CD4-positive, alpha-beta T cell (primary cell): ENCODE data around the gene MGAM2. TPM values are rescaled to one million over a fixed set of nuclear protein-coding genes. Genes with fewer than 3 reads are reported as not detected.

Experiments
- ATAC-seq: fragments of 200-7000 bp; cut with Tn5 transposase; one replicate; pipeline ENCODE4 v1.10.0; 2022; ENCODE audit warnings: mild to moderate bottlenecking; ENCODE audit not compliant: poor library complexity
- CTCF ChIA-PET: fragments of 350-600 bp; sonication (Branson Sonifier 250); formaldehyde crosslinking; loops from one replicate; lab custom pipeline; 2021; ENCODE audit warnings: antibody characterized with exemption, inconsistent platforms; lab: Charles Lee
- POLR2A ChIA-PET: fragments of 350-600 bp; sonication (Branson Sonifier 250); formaldehyde crosslinking; loops from one replicate; lab custom pipeline; 2021; ENCODE audit warnings: antibody characterized with exemption, inconsistent platforms; lab: Charles Lee
- DNase-seq, 14 experiments: peaks; one replicate each; pipeline ENCODE4 v3.0.0-alpha.2; 2013 to 2020; ENCODE audit warnings: mixed read lengths in 2 of 14
- H3K27ac ChIP-seq, 2 donors: one replicate each; pipeline versions ENCODE4 v1.5.1 to v1.7.0; 2013; ENCODE audit warnings: low read length in 2 of 2, low read depth in 1 of 2, mild to moderate bottlenecking in 1 of 2
- H3K27me3 ChIP-seq, 2 experiments: 1 replicate in 1 of 2; 2 replicates in 1 of 2; pipeline versions ENCODE4 v1.6.1 to v1.7.0; 2013; ENCODE audit warnings: low read length in 2 of 2, control low read depth in 1 of 2, mild to moderate bottlenecking in 1 of 2, moderate library complexity in 1 of 2; ENCODE audit not compliant: insufficient read depth in 2 of 2, control insufficient read depth in 1 of 2
- H3K36me3 ChIP-seq: one replicate; pipeline ENCODE4 v1.6.1; 2013; ENCODE audit warnings: low read length, control low read depth; ENCODE audit not compliant: insufficient read depth
- H3K4me1 ChIP-seq: one replicate; pipeline ENCODE4 v1.6.1; 2013; ENCODE audit warnings: low read length, control low read depth; ENCODE audit not compliant: insufficient read depth
- H3K4me3 ChIP-seq: one replicate; pipeline ENCODE4 v1.5.1; 2013; ENCODE audit warnings: mild to moderate bottlenecking, low read length, moderate library complexity
- H3K9me3 ChIP-seq, 2 experiments: 1 replicate in 1 of 2; 2 replicates in 1 of 2; pipeline versions ENCODE4 v1.6.1 to v1.7.0; 2013; ENCODE audit warnings: low read length in 2 of 2, mild to moderate bottlenecking in 2 of 2, control low read depth in 1 of 2, moderate library complexity in 1 of 2; ENCODE audit not compliant: control insufficient read depth in 1 of 2, insufficient read depth in 1 of 2
- H3K27ac Mint-ChIP-seq: one replicate; pipeline ENCODE4 v1.8.0; 2020; ENCODE audit warnings: mixed read lengths
- H3K27me3 Mint-ChIP-seq: one replicate; pipeline ENCODE4 v1.8.0; 2021; ENCODE audit warnings: mixed read lengths
- H3K36me3 Mint-ChIP-seq: one replicate; pipeline ENCODE4 v1.8.0; 2021; ENCODE audit warnings: low read depth, mixed read lengths
- H3K4me1 Mint-ChIP-seq: one replicate; pipeline ENCODE4 v1.8.0; 2021; ENCODE audit warnings: low read depth, mixed read lengths
- H3K4me3 Mint-ChIP-seq: one replicate; pipeline ENCODE4 v1.8.0; 2020; ENCODE audit warnings: mild to moderate bottlenecking, mixed read lengths
- H3K9me3 Mint-ChIP-seq: one replicate; pipeline ENCODE4 v1.8.0; 2020; ENCODE audit warnings: mixed read lengths
- intact Hi-C, 2 experiments: fragments of 100-400 bp; cut with DNase I in 1 of 2; cut with micrococcal nuclease in 1 of 2; formaldehyde crosslinking; loops; one replicate each; pipeline versions ENCODE4 v1.15.1 to v1.9.0; 2023 to 2025; cut with DNase I, micrococcal nuclease
- polyA plus RNA-seq, 2 donors: library from polyadenylated mRNA; unstranded; fragments of 120-200 nt; gene quantifications; one replicate each; pipeline ENCODE4 v1.2.1, GENCODE V29; 2013
- total RNA-seq, 174 experiments: library from RNA in 2 of 174; stranded (reverse) in 2 of 174; gene quantifications; one replicate each; pipeline ENCODE4 v1.2.3 and lab custom pipeline; 2021 to 2026
- TF ChIP-seq, protein P1 (sequence below): fragments of 200-600 bp; IDR thresholded peaks from one replicate; pipeline ENCODE4 v1.8.0; 2022; ENCODE audit warnings: antibody characterized with exemption, mild to moderate bottlenecking

The MGAM2 gene
- not detected for total RNA-seq
- 0.01 TPM for polyA plus RNA-seq (2013, experiment 1 of 2)
- 0.01 TPM for polyA plus RNA-seq (2013, experiment 2 of 2)
- total RNA-seq (lab: John Stamatoyannopoulos, UW) = 0 to 3.7 (median 0) reads per million in 172 experiments

DNA sequence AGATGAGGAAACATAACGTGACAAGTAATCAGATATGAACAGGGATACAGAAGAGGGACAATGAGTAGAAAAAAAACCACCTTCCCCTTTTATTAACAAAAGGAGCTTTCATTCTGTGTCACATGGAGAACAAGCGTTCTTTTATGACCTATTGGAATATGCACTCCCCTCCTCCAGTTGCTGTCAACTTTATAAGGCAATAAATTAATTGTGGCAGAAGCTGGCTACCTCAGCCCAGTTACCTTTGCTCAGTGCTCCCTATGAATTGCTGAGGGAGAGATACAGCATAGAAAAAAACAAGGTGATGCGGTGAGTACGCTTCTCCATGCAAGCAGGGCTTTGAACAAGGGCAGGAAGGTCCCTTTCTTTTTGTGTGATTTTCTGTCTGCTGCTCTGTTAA is at the start of gene MGAM2:
TSS of gene MGAM2 (plus strand) at position 220 of the 400 bp plus-strand sequence. CDS start 5,156 bp downstream, outside the sequence.
- H3K27ac Mint-ChIP-seq = no peak within 1 kb of the TSS

DNA sequence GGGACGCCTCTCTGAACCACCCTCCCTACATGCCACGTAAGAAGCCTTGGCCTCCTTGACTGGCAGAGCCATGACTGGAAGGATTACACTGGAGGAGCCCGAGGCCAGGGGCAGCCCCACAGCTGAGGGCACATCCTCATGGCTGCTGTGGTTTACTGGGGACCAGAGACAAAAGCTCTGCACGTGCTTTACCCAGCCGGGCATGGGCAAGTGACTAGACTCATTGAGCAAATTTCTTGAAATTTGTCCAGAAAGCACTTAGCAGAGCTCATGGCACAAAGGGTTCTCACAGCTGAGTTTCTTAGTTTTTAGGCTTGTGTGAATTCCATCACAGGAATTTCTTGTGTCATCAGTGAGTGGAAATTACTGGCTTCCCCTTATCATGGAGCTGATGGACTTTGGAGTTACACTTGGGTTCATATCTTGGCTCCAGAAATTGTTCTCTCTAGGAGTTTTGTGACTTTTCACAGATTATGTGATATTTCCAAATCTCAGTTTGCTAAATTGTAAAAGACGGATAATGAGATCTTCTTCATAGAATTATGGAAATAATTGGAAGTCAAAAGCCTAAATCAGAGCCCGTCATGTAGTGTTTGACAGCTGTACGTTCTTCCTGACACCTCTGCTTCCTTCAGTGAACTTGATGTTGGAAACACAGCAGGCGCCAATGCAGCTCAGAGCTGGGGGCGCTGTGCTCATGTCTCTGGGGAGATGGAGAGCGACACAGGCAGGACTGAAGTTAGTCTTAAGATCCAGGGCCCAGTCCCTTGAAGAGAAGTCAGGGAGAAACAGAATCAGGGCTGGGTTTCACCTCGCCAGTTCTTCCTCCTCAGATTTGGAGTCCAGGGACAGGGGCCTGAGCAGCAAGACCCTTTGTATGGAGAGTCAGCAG is 47.7 kb upstream of the MGAM2 start:
- Mint-ChIP-seq H3K9me3 (no peaks in the 10 kb centered on the region), H3K27ac (no peak overlapping the region), H3K4me1 (no peaks in the 10 kb centered on the region), H3K27me3 (peaks cover 7% of the 10 kb centered on the region), H3K4me3 (no peak overlapping the region), H3K36me3 (no peaks in the 10 kb centered on the region)
- Histone ChIP-seq H3K4me3 (no peak overlapping the region), H3K9me3 (no peaks in the 10 kb centered on the region), H3K27ac (no peak overlapping the region), H3K4me1 (no peaks in the 10 kb centered on the region), H3K36me3 (no peaks in the 10 kb centered on the region), H3K27me3 (no peaks in the 10 kb centered on the region)
- TF ChIP-seq, protein P1, sequence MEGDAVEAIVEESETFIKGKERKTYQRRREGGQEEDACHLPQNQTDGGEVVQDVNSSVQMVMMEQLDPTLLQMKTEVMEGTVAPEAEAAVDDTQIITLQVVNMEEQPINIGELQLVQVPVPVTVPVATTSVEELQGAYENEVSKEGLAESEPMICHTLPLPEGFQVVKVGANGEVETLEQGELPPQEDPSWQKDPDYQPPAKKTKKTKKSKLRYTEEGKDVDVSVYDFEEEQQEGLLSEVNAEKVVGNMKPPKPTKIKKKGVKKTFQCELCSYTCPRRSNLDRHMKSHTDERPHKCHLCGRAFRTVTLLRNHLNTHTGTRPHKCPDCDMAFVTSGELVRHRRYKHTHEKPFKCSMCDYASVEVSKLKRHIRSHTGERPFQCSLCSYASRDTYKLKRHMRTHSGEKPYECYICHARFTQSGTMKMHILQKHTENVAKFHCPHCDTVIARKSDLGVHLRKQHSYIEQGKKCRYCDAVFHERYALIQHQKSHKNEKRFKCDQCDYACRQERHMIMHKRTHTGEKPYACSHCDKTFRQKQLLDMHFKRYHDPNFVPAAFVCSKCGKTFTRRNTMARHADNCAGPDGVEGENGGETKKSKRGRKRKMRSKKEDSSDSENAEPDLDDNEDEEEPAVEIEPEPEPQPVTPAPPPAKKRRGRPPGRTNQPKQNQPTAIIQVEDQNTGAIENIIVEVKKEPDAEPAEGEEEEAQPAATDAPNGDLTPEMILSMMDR = no peak
- ChIA-PET CTCF (no interaction called here), POLR2A (no interaction called here)
- DNase-seq (no peak), ATAC-seq (no peak)
- intact Hi-C loops = no loop called here

More for the DNA sequence above, at the start of gene MGAM2:
- Histone ChIP-seq H3K4me3 (no peak within 1 kb of the TSS), H3K27ac (no peak within 1 kb of the TSS), H3K4me1 (no peaks in the 10 kb centered on the region), H3K36me3 (no peaks in the 10 kb centered on the region), H3K9me3 (no peaks in the 10 kb centered on the region), H3K27me3 (peaks cover 0 to 2% of the 10 kb centered on the region in 2 experiments)
- ChIA-PET POLR2A (no interaction called here), CTCF (no interaction called here)
- no peak for DNase-seq
- Mint-ChIP-seq H3K4me3 (no peak within 1 kb of the TSS), H3K4me1 (no peaks in the 10 kb centered on the region), H3K27me3 (peaks cover 8% of the 10 kb centered on the region), H3K36me3 (no peaks in the 10 kb centered on the region), H3K9me3 (no peaks in the 10 kb centered on the region)
- intact Hi-C loops = no loop called here
- ATAC-seq = no peak
- TF ChIP-seq, protein P1 = no peak

DNA sequence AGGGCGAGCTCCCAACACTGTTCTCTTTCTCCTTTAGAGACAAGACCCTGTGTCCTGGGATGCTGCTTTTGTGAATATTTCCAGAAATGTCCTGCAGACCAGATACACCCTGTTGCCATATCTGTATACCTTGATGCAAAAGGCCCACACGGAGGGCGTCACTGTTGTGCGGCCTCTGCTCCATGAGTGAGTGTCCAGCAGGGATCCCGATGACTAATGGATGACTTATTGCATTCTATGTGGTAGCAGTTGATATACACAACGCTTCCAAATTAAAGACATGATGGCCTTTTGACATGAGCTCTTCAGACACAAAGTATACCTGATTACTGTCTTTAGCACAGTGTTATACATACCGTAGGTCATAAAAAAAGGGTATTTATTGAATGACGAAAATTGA is 45.0 kb upstream of the MGAM2 start:
- TF ChIP-seq, protein P1 = no peak
- intact Hi-C loops = no loop called here
- H3K27ac Mint-ChIP-seq = no peak overlapping the region

More for the DNA sequence above, 45.0 kb upstream of the MGAM2 start:
- H3K4me1 ChIP-seq = no peaks in the 10 kb centered on the region
- DNase-seq = no peak
- Mint-ChIP-seq H3K4me1 (no peaks in the 10 kb centered on the region), H3K36me3 (no peaks in the 10 kb centered on the region), H3K27me3 (peaks cover 4% of the 10 kb centered on the region), H3K9me3 (no peaks in the 10 kb centered on the region), H3K4me3 (no peak overlapping the region)
- no peaks in the 10 kb centered on the region for H3K9me3 ChIP-seq
- no peak for ATAC-seq
- POLR2A ChIA-PET = no interaction called here
- H3K36me3 ChIP-seq = no peaks in the 10 kb centered on the region
- CTCF ChIA-PET = no interaction called here
- no peaks in the 10 kb centered on the region for H3K27me3 ChIP-seq
- H3K4me3 ChIP-seq = no peak overlapping the region
- no peak overlapping the region for H3K27ac ChIP-seq
